H1 (cell line): ENCODE data around the gene GNLY. TPM values are rescaled to one million over a fixed set of nuclear protein-coding genes. Genes with fewer than 3 reads are reported as not detected.

ENCODE experiments used
- CTCF ChIA-PET: fragments of 300-600 bp; sonication (Branson Sonifier 250); formaldehyde crosslinking; loops from one replicate; lab custom pipeline; 2021; ENCODE audit not compliant: partially characterized antibody; lab: Charles Lee
- POLR2A ChIA-PET: fragments of 300-600 bp; sonication (Branson Sonifier 250); formaldehyde crosslinking; loops from one replicate; lab custom pipeline; 2021; ENCODE audit warnings: inconsistent platforms; ENCODE audit not compliant: partially characterized antibody; lab: Charles Lee
- DNase-seq, 2 experiments: peaks; one replicate each; pipeline versions ENCODE4 v3.0.0 to v3.0.0-alpha.2; 2010 to 2022; ENCODE audit warnings: low spot score in 2 of 2, low read depth in 1 of 2, mixed read lengths in 1 of 2
- FAIRE-seq: peaks from 2 replicates; lab custom pipeline; 2011; peaks lifted over from hg19 to GRCh38; lab: Jason Lieb, UNC
- H2AFZ ChIP-seq: 2 replicates; pipeline ENCODE4 v1.8.1; 2012; ENCODE audit warnings: low read length, inconsistent platforms
- H2AK5ac ChIP-seq: 2 replicates; pipeline ENCODE4 v1.6.1; 2013; ENCODE audit warnings: low read depth, low read length
- H2BK120ac ChIP-seq: replicated peaks from 2 replicates; pipeline ENCODE3; 2013; ENCODE audit warnings: low read depth, low read length, inconsistent platforms
- H2BK12ac ChIP-seq: 2 replicates; pipeline ENCODE4 v1.6.1; 2013; ENCODE audit warnings: low read depth, low read length
- H2BK15ac ChIP-seq: 2 replicates; pipeline ENCODE4 v1.6.1; 2013; ENCODE audit warnings: low read length
- H2BK20ac ChIP-seq: 2 replicates; pipeline ENCODE4 v1.6.1; 2013; ENCODE audit warnings: low read length
- H2BK5ac ChIP-seq: 2 replicates; pipeline ENCODE4 v1.6.1; 2013; ENCODE audit warnings: low read depth, low read length
- H3K14ac ChIP-seq: 2 replicates; pipeline ENCODE4 v1.6.1; 2013; ENCODE audit warnings: inconsistent platforms; ENCODE audit not compliant: insufficient read length
- H3K18ac ChIP-seq: 2 replicates; pipeline ENCODE4 v1.6.1; 2013; ENCODE audit warnings: low read length; ENCODE audit errors: extremely low read depth
- H3K23ac ChIP-seq: 2 replicates; pipeline ENCODE4 v1.6.1; 2013; ENCODE audit warnings: inconsistent platforms; ENCODE audit not compliant: insufficient read length
- H3K23me2 ChIP-seq: 2 replicates; pipeline ENCODE4 v1.6.1; 2013; ENCODE audit warnings: low read depth, low read length
- H3K27ac ChIP-seq: 2 replicates; pipeline ENCODE4 v1.6.1; 2011; ENCODE audit warnings: low read depth, low read length, inconsistent platforms
- H3K27me3 ChIP-seq, 4 experiments: replicated peaks in 1 of 4; 1 replicate in 1 of 4; 2 replicates in 3 of 4; pipeline versions ENCODE4 v1.6.1 to v1.8.1; 2011 to 2013; ENCODE audit warnings: low read length in 3 of 4, mild to moderate bottlenecking in 3 of 4, inconsistent platforms in 2 of 4, mixed read lengths in 2 of 4, moderate library complexity in 1 of 4; ENCODE audit not compliant: control insufficient read depth in 3 of 4, insufficient read depth in 3 of 4; ENCODE audit errors: extremely low read depth in 1 of 4
- H3K36me3 ChIP-seq, 4 experiments: 2 replicates each; pipeline versions ENCODE4 v1.6.1 to v1.8.1; 2011 to 2013; ENCODE audit warnings: mild to moderate bottlenecking in 4 of 4, low read length in 3 of 4, moderate library complexity in 2 of 4, control low read depth in 1 of 4, inconsistent platforms in 1 of 4; ENCODE audit not compliant: insufficient read depth in 4 of 4, control insufficient read depth in 2 of 4
- H3K4ac ChIP-seq: replicated peaks from 2 replicates; pipeline ENCODE3; 2013; ENCODE audit warnings: low read length, low read depth, mixed read lengths, inconsistent platforms; ENCODE audit not compliant: insufficient read length
- H3K4me1 ChIP-seq, 4 experiments: replicated peaks in 1 of 4; 1 replicate in 1 of 4; 2 replicates in 3 of 4; pipeline versions ENCODE4 v1.6.1 to v1.8.1; 2011 to 2013; ENCODE audit warnings: low read length in 3 of 4, inconsistent platforms in 2 of 4, mixed read lengths in 1 of 4; ENCODE audit not compliant: insufficient read depth in 4 of 4, control insufficient read depth in 3 of 4
- H3K4me2 ChIP-seq, 2 experiments: 2 replicates each; pipeline versions ENCODE4 v1.6.1 to v1.8.1; 2011 to 2013; ENCODE audit warnings: low read depth in 2 of 2, low read length in 2 of 2, control low read depth in 1 of 2, inconsistent platforms in 1 of 2, mild to moderate bottlenecking in 1 of 2; ENCODE audit not compliant: insufficient read depth in 1 of 2
- H3K4me3 ChIP-seq, 4 experiments: fragments of 200-600, 300-600 bp in 1 of 4; sonication (generic), shearing (Covaris generic), sonication (Bioruptor Twin) in 1 of 4; 2 replicates each; pipeline versions ENCODE4 v1.5.1 to v1.8.1; 2011 to 2016; ENCODE audit warnings: low read length in 4 of 4, low read depth in 3 of 4, control low read depth in 2 of 4, inconsistent platforms in 2 of 4, mild to moderate bottlenecking in 2 of 4, mixed read lengths in 1 of 4, moderate library complexity in 1 of 4; ENCODE audit not compliant: insufficient read depth in 2 of 4; ENCODE audit errors: extremely low read depth in 1 of 4
- H3K56ac ChIP-seq: replicated peaks from 2 replicates; pipeline ENCODE3; 2013; ENCODE audit warnings: low read depth, mild to moderate bottlenecking, mixed read lengths, low read length, inconsistent platforms; ENCODE audit not compliant: insufficient read length
- H3K79me1 ChIP-seq: 2 replicates; pipeline ENCODE4 v1.6.1; 2013; ENCODE audit warnings: low read depth, low read length, control low read depth
- H3K79me2 ChIP-seq, 2 experiments: 2 replicates each; pipeline versions ENCODE4 v1.6.1 to v1.8.1; 2012 to 2013; ENCODE audit warnings: low read length in 2 of 2, mild to moderate bottlenecking in 2 of 2, inconsistent platforms in 1 of 2; ENCODE audit not compliant: insufficient read depth in 2 of 2, control insufficient read depth in 1 of 2
- H3K9ac ChIP-seq, 4 experiments: replicated peaks in 1 of 4; 1 replicate in 1 of 4; 2 replicates in 3 of 4; pipeline versions ENCODE4 v1.6.1 to v1.8.1; 2011 to 2013; ENCODE audit warnings: low read depth in 3 of 4, low read length in 3 of 4, control low read depth in 2 of 4, mild to moderate bottlenecking in 2 of 4, moderate library complexity in 2 of 4, inconsistent platforms in 1 of 4; ENCODE audit errors: extremely low read depth in 1 of 4
- H3K9me3 ChIP-seq, 2 experiments: 2 replicates each; pipeline versions ENCODE4 v1.6.1 to v1.8.1; 2012 to 2013; ENCODE audit warnings: mild to moderate bottlenecking in 2 of 2, moderate library complexity in 2 of 2, control low read depth in 1 of 2, inconsistent platforms in 1 of 2, low read depth in 1 of 2, low read length in 1 of 2, mixed read lengths in 1 of 2; ENCODE audit not compliant: insufficient read depth in 2 of 2
- H4K20me1 ChIP-seq, 2 experiments: replicated peaks in 1 of 2; 2 replicates each; pipeline versions ENCODE3 to v1.8.1; 2011 to 2013; ENCODE audit warnings: inconsistent platforms in 2 of 2, low read length in 2 of 2, mild to moderate bottlenecking in 1 of 2; ENCODE audit not compliant: insufficient read depth in 2 of 2, control insufficient read depth in 1 of 2
- H4K5ac ChIP-seq: 2 replicates; pipeline ENCODE4 v1.6.1; 2013; ENCODE audit warnings: low read length, low read depth, mixed read lengths, inconsistent platforms; ENCODE audit not compliant: insufficient read length
- H4K8ac ChIP-seq: 2 replicates; pipeline ENCODE4 v1.8.0; 2013; ENCODE audit warnings: mild to moderate bottlenecking, moderate library complexity, low read length, inconsistent platforms; ENCODE audit not compliant: insufficient read depth; ENCODE audit errors: extremely low read depth
- H4K91ac ChIP-seq: replicated peaks from 2 replicates; pipeline ENCODE3; 2013; ENCODE audit warnings: low read length, mixed read lengths, inconsistent platforms; ENCODE audit not compliant: insufficient read length
- CHD2 ChIP-seq: IDR thresholded peaks from 2 replicates; pipeline ENCODE4 v1.6.1; 2012; ENCODE audit warnings: low read length, improper control_type of control experiment
- SP1 ChIP-seq: IDR thresholded peaks from 2 replicates; pipeline ENCODE4 v1.6.1; 2011; ENCODE audit warnings: low read depth, low read length
- TEAD4 ChIP-seq: IDR thresholded peaks from 2 replicates; pipeline ENCODE4 v1.6.1; 2012; ENCODE audit warnings: low read depth, low read length, inconsistent platforms, mixed read lengths
- WGBS, 2 experiments: shearing (Covaris generic) in 1 of 2; methylation state at CpG; one replicate each; pipeline versions ENCODE4 v1.1.6 to v1.1.7; 2013 to 2015; ENCODE audit warnings: low lambda C conversion rate in 2 of 2, mixed read lengths in 2 of 2, inconsistent platforms in 1 of 2, low coverage in 1 of 2, missing lambda C conversion rate in 1 of 2; ENCODE audit not compliant: insufficient replicate concordance in 2 of 2, insufficient coverage in 1 of 2, insufficient read length in 1 of 2; ENCODE audit errors: extremely low coverage in 1 of 2, missing lambda C conversion rate in 1 of 2; 5-methylcytosine and 5-hydroxymethylcytosine counted together
- polyA plus RNA-seq, 7 experiments: library from polyadenylated mRNA; depleted of rRNA in 3 of 7; stranded (reverse) in 5 of 7; unstranded in 2 of 7; fragments of >200 nt in 5 of 7; fragments of 200-250 nt in 2 of 7; gene quantifications; 1 replicate in 5 of 7; 2 replicates in 1 of 7; 4 replicates in 1 of 7; pipeline versions ENCODE4 v1.2.1 to v1.2.3, GENCODE V29; 2011 to 2013; ENCODE audit warnings: missing spikeins in 2 of 7, mixed read lengths in 2 of 7
- total RNA-seq: library from RNA; stranded (reverse); fragmentation: NEBNext Ultra II Directional; extraction: Animal tissue kit (Norgen Biotek cat#: 25700); gene quantifications from 2 replicates; pipeline ENCODE4 v1.2.1, GENCODE V29; 2021

Gene GNLY
- total and polyA plus RNA-seq, 2 of the 8 experiments (the other 6 are each of a cell fraction or from before 2014, with no cell fraction given), result 0.03 TPM; not detected in 1

- H3K14ac ChIP-seq, result no peak overlapping the region
- H4K20me1 ChIP-seq, result no peaks in the 10 kb centered on the region
- H2BK12ac ChIP-seq, result no peak overlapping the region
- H3K4me3 ChIP-seq, result no peak overlapping the region
- no peak overlapping the region for H4K91ac ChIP-seq
- 81% methylated on average over 1 of the region's 1 CpG; no CpG with 5 or more reads in 1 of the 2 experiments for WGBS, 2 experiments
- POLR2A ChIA-PET, result interaction anchor here (1.4 kb wide), 1 partner anchor 21 kb away, joined by 5 read pairs; no protein-coding TSS in a partner anchor
- H3K36me3 ChIP-seq, result no peaks in the 10 kb centered on the region
- no peak overlapping the region for H3K27ac ChIP-seq
- 0 out of 2 replicates have a peak overlapping the region, but pooled peaks have one; percentile 13 for H2BK20ac ChIP-seq
- no peaks in the 10 kb centered on the region for H3K27me3 ChIP-seq
- no peaks in the 10 kb centered on the region for H3K79me1 ChIP-seq
- H2BK120ac ChIP-seq, result no peak overlapping the region
- H2AFZ ChIP-seq, result 0 out of 2 replicates have a peak overlapping the region, but pooled peaks have one; percentile 0
- no peak overlapping the region for H3K56ac ChIP-seq
- no peak overlapping the region for H2BK5ac ChIP-seq
- no peak overlapping the region for H2BK15ac ChIP-seq
- H4K5ac ChIP-seq, result no peak overlapping the region
- H3K79me2 ChIP-seq, result no peaks in the 10 kb centered on the region
- CTCF ChIA-PET, result interaction anchor here (0.9 to 6.8 kb wide), 7 partner anchors 9 to 95 kb away, joined by 3 to 49 read pairs (median 4); no protein-coding TSS in a partner anchor
- H2AK5ac ChIP-seq, result no peak overlapping the region
- H3K4ac ChIP-seq, result no peak overlapping the region
- no peak overlapping the region for H4K8ac ChIP-seq
- no peak for DNase-seq
- H3K4me1 ChIP-seq, result peaks cover 0 to 9% (median 4%) of the 10 kb centered on the region in 4 experiments; a peak in 4 of 7 replicates
- H3K9me3 ChIP-seq, result no peaks in the 10 kb centered on the region
- H3K9ac ChIP-seq, result no peak overlapping the region
- no peak overlapping the region for H3K23ac ChIP-seq
- H3K23me2 ChIP-seq, result no peaks in the 10 kb centered on the region
- TF ChIP-seq SP1, result peak; percentile 77
- 0 out of 2 replicates have a peak, but pooled peaks have one; percentile 36 for TF ChIP-seq CHD2
- no peak for TF ChIP-seq TEAD4
- no peak overlapping the region for H3K18ac ChIP-seq
- H3K4me2 ChIP-seq, result no peak overlapping the region
- no peak for FAIRE-seq
These were observed 5.2 kb downstream of the GNLY start for GRCh38 chr2:85699325-85699724.
